ENCODE results near the gene RALGPS1. TPM values are rescaled to one million over a fixed set of nuclear protein-coding genes. Genes with fewer than 3 reads are reported as not detected.
A peak's percentile ranks its signal among the peaks of the same experiment; 100 is the strongest.

The RALGPS1 gene
- total and polyA plus RNA-seq, 2 of the 13 experiments (the other 11 are each of a cell fraction or from before 2014, with no cell fraction given): 3.7 to 6.5 TPM

DNA sequence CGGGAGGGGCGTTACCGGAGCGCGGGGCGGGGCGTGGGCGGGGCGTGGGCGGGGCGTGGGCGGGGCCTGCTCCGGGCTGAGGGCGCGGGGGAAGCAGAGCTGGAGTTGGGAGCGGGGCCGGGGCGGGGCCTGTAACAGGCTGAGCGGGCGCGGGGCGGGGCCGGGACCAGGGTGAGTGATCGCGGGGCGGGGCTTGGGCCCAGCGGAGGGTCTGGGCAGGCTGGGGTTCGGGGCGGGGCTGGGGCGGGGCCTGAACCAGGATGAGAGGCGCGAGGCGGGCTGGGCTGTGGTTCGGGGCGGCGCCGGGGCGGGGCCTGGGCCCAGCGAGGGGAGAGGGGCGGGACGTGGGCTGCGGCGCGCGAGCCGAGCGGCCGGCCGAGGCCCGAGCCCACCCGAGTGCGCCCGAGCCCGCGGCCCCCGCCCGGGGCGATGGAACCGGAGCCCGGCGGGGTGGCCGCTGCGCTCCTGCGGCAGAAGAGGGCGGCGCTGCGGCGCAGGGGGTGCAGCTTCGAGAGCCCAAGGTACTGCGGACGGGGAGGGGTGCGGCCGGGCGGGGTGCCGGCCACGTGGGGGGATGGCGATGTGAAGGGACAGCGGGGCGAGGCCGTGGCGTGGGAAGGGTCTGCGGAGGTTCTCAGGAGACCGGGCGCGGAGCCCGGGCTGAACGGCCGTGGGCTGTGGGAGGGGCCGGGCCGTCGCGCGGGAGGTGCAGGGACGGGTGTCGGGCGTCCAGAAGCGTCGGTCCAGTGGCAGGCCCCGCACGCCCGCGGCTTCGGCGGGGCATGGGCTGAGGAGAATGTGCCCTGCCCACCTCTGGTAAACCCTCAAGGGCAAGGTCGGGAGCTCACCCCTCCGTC lies 310.5 kb downstream of the RALGPS1 start (continued):
- TF ChIP-seq TRAFD1 (CRISPR knock-in tag; IDR thresholded peaks at IDR 0.05; ENCODE audit: borderline replicate concordance) (no peak), ZFY (CRISPR knock-in tag; IDR thresholded peaks at IDR 0.05) (peak; percentile 53), PAX8 (CRISPR knock-in tag; IDR thresholded peaks at IDR 0.05; ENCODE audit: borderline replicate concordance) (no peak), ZNF207 (IDR thresholded peaks at IDR 0.05; ENCODE audit: borderline replicate concordance) (no peak), KDM4B (CRISPR knock-in tag; IDR thresholded peaks at IDR 0.05) (no peak), PPARG (CRISPR knock-in tag; conservative IDR thresholded peaks at IDR 0.05) (no peak), JARID2 (CRISPR knock-in tag; IDR thresholded peaks at IDR 0.05; ENCODE audit: insufficient replicate concordance) (no peak), CBX1 (IDR thresholded peaks at IDR 0.05; ENCODE audit: low read depth) (no peak), ASH2L (IDR thresholded peaks at IDR 0.05; ENCODE audit: insufficient read length, low read depth, low read length) (peak; percentile 2), CENPBD1 (CRISPR knock-in tag; IDR thresholded peaks at IDR 0.05; ENCODE audit: borderline replicate concordance, low read depth) (no peak), TEAD2 (CRISPR knock-in tag; IDR thresholded peaks at IDR 0.05) (no peak), RXRA (CRISPR knock-in tag; IDR thresholded peaks at IDR 0.05) (no peak), EED (CRISPR knock-in tag; IDR thresholded peaks at IDR 0.05) (no peak), ZNF510 (CRISPR knock-in tag; IDR thresholded peaks at IDR 0.05; ENCODE audit: low read depth) (no peak)
- TF ChIP-seq, protein P1, sequence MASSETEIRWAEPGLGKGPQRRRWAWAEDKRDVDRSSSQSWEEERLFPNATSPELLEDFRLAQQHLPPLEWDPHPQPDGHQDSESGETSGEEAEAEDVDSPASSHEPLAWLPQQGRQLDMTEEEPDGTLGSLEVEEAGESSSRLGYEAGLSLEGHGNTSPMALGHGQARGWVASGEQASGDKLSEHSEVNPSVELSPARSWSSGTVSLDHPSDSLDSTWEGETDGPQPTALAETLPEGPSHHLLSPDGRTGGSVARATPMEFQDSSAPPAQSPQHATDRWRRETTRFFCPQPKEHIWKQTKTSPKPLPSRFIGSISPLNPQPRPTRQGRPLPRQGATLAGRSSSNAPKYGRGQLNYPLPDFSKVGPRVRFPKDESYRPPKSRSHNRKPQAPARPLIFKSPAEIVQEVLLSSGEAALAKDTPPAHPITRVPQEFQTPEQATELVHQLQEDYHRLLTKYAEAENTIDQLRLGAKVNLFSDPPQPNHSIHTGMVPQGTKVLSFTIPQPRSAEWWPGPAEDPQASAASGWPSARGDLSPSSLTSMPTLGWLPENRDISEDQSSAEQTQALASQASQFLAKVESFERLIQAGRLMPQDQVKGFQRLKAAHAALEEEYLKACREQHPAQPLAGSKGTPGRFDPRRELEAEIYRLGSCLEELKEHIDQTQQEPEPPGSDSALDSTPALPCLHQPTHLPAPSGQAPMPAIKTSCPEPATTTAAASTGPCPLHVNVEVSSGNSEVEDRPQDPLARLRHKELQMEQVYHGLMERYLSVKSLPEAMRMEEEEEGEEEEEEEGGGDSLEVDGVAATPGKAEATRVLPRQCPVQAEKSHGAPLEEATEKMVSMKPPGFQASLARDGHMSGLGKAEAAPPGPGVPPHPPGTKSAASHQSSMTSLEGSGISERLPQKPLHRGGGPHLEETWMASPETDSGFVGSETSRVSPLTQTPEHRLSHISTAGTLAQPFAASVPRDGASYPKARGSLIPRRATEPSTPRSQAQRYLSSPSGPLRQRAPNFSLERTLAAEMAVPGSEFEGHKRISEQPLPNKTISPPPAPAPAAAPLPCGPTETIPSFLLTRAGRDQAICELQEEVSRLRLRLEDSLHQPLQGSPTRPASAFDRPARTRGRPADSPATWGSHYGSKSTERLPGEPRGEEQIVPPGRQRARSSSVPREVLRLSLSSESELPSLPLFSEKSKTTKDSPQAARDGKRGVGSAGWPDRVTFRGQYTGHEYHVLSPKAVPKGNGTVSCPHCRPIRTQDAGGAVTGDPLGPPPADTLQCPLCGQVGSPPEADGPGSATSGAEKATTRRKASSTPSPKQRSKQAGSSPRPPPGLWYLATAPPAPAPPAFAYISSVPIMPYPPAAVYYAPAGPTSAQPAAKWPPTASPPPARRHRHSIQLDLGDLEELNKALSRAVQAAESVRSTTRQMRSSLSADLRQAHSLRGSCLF (CRISPR knock-in tag; IDR thresholded peaks at IDR 0.05; ENCODE audit: borderline replicate concordance): no peak
- TF ChIP-seq, protein P2, sequence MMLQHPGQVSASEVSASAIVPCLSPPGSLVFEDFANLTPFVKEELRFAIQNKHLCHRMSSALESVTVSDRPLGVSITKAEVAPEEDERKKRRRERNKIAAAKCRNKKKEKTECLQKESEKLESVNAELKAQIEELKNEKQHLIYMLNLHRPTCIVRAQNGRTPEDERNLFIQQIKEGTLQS (CRISPR knock-in tag; IDR thresholded peaks at IDR 0.05): no peak

Data from HepG2 (cell line).